CD4-positive, alpha-beta T cell treated with Interferon alpha-2 for 1 hour (primary cell): ENCODE data around the gene SEC22A.

Source experiments
- DNase-seq, 2 donors: peaks; one replicate each; pipeline ENCODE4 v3.0.0-alpha.2; 2020 to 2022

SEC22A gene

DNA sequence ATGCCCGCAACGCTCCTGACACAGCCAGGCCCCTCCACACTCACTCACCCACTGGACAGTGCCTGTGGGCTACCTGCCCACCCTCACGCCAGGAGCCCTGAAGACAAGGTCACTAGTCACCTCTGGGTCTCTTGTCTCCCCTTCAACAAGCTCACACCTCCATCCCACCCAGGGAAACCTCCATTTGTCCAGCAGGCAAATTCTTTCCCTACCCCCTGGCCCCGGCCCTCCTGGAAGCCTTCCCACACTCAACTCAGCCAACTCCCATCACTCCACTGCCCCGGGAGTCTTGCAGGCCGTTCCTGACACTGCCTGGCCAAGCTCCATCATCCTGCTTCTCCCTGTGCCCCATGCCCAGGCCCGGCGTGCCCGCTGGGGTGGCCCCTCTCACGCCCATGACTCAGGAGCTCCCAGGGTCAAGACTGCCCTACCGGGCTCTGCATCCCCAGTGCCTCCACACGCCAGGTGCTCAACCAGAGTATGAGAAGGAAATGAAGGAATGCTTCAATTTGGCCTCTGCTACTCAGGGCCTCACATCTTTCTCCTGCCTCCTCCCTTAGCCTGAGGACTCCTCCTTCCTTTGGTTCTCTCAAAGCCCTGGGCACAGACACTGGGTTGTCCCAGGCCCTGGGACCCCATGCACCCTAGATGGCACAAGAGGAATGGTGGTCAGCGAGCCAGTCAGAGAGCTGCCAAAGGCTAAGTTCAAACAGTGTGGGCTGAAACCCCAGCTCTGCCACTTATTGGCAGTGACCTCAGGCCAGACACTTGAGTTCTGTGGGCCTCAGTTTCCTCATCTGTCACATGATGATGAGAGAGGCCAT lies 88.6 kb downstream of the SEC22A start:
- DNase-seq: no peak

DNA sequence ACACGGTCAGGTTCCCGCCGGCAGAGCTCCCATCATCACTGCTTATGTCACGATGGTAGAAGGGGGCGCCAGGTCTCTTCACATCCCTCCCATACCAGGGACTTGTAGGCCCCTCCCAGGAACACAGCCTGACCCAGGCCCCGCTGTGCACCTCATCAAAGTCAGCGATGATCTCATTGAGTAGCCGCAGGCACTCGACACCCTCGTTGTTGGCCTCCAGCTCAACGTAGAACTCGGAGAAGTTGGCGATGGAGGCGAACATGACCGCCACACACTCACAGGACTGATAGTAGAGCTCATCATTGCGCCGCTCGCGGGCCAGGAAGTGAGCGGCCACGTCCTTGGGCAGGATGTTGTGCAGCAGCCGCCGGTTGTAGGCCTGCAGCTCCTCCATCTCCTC lies 89.2 kb downstream of the SEC22A start:
- DNase-seq: no peak

DNA sequence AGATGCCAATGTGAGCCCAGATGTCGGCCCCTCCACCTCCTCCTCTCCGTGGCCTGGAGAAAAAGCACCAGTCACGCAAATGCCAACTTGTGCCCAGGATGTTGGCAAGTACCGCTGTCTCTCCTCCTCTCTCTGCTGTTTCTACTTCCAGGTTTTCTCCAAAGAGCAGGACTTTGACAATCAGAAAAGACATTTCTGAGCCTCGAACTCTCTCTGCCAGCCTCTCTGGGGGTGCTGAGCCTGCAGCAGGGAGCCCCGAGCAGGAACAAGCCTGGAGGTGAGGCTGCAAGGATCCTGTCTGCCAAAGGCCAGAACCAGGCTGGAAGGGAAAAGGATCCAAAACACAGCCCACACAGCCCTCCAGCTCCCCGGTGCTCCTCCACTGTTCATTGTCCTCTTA lies 89.7 kb downstream of the SEC22A start:
- no peak for DNase-seq

DNA sequence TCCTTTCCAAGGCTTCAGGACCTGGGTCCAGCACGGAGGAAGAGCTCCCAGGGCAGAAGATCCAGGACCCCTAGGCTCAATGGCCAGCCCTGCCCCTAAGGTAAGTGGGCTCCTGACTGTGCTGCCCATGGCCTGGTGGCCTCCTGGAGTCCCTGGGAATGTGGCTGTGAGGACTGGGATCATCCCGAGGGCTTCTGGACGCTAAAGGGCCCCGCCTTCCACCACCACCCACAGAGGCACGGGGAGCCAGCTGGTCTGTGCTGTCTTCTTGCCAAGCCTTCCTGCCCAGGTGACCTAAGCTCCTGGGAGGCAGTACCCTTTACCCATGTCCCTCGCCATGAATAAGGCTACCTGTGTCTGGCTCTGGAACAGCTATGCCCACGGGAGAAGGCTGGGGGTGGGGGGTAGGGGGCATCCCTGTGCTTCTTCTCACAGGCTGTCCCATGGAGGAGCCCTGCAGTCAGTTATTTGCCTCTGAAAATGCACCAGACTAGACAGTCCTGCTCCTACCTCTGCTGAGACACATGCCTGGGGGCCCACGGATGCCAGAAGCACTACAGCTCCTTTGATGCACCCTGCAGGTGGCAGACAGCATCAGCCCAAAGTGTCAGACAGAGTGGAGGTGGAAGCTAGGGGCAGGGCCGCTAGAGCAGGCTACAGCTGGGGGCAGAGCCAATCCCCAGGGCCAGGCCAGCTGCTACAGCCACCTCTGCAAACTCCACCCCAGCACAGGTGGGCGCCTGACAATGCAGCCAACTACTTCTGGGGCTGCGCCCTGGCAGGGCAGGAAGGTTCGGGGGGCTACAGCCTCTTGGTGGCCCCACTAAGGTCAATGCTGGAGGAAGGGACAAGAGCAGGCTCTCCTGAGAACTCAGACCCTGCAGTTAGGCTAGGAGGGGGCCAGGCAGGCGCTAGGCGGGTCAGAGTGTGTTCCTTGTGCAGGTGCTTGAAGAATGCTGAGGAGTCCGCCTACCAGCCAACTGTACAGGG lies 90.9 kb downstream of the SEC22A start:
- DNase-seq: no peak

DNA sequence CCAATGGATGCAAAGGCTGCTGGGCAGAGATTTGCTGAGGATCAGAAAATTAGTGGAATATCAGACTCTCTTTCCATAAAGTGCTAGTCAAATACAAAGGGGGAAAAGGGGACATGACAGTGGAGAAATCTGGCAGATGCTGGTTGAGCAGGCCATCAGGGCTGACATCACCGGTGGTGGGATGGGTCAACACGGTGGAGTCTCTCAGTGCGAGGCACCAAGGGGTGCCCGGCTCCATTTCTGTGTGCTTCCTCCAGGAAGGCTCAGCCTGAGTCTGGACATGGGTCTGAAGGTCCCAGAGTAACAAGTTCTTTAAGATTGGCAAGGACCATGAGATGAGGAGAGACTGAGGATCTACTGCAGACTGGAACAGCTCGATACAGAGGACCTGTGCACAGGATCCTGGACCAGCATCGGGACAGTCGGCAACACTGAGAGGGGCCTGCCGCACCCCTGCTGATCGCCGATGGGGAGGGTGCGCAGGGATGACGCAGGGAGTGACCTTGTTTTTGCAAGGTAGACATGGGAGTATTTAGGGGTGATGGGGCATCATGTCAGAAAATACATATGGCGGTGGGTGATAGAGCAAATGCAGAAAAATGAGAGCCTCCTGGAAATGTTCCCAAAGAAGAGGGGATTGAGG lies 92.7 kb downstream of the SEC22A start:
- DNase-seq: no peak

DNA sequence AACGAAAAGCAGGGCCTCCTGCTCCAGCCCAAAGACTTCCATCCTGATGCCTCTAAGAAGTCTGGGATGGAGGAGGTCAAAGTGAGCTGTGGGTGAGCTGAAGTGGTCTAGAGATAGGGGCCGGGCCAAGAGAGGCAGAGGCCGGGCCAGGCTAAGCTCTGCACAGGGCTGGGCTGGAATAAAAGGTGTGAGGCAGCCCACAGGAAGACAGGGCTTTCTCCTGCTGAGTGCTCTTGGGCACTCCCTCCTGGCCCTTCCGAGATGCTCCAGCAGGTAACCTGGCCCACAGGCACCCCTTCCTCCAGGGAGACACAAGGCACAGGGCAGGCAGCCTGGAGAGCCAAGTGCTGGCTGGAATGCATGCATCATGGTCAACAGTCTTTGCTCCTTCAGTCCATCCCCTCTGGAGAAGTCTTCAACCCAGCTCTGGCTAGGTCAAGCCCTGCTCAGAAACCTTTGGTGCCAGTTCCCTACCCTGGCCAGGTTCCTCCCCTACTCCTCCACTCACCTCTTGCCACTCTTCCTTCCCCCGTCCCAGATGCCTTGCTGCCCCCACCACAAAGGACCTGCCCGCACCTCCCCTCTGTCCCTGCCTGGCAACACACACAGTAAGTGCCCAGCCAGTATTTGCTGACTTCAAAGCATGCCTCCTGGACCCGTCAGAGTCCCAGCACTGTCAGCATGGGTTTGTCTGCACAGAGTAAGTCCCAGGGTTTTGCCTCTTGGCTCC lies 93.6 kb downstream of the SEC22A start:
- DNase-seq: no peak

DNA sequence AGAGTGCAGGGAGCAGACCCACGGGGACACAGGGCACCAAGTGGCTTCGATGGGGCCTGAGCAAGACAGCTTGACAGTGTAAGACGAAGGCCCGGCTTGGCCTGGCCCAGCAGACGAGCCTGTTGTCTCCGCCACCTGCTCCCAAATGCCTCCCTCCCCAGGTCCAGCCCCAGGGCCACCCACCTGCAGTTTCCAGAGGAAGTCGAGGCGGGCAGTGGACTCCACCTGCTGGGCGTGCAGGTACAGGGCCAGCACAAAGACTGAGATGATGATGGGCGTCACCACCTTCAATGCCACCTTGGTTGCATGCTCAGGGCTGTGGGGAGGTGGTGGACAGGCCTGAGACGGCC lies 94.1 kb downstream of the SEC22A start:
- DNase-seq: no peak

DNA sequence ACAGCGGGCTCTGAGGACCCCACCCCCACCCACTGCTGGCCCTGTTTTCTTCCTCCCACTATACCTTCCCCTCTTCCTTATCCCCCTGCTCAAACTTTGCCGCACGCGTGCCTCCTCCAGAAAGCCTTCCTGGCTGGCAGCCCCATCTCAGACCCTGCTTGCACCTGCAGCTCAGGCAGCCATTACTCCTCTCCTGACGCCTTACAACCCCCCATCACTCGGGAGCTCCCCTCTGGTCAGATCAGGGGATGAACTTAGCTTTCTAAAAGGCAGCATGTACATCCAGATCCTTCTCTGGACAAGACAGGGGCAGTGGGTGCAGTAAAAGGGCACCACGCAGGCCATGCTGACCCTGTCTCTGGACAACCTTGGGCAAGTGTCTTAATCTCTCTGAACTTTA lies 94.5 kb downstream of the SEC22A start:
- no peak for DNase-seq

DNA sequence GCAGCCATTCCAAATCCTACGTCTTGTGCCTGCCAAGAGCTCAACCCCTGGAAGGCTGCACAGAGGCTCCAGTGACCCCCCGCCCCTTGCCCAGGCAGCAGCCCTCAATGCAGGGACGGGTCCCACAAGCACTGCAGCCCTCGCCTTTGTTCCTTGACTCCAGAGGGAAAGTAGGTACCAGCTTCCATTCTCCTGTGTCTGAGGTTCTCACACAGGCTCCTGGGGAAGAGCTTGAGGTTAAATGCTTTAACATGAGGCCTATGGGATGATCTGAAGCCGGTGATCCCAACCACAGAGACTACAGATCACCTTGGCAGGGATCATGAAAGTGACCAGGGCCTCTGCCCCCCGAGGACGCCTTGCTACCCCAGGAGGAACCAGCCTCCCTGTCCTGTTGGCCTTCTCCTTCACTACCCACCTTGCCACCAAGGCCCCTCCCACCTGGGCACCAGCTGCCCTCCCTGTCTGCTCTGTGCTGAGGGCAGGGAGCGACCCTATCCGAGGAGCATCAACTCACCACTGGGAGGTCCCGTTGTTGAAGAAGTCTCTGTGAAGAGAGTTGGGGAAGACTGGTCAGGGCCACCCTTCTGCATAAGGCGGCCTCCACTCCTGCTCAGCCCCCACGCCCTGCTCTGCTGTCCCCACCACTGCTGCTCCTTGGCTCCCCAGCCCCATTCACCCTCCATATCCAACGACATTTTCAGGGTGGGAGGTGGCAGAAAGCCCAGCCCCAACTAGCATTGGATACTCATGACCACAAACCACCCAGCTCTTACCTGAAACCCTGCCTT lies 95.3 kb downstream of the SEC22A start:
- no peak for DNase-seq

DNA sequence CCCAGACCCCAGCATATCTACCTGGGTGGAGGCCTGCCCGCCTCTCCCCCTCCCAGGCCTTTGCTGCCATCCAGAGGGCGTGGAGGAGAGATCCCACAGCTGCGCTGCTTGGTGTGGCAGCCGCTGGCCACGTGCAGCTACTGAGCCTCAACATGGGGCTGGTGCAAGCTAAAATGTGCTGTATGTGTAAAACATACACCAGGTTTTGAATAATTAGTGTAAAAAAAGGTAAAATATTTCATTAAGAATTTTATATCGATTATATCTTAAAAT lies 95.8 kb downstream of the SEC22A start:
- DNase-seq: no peak

DNA sequence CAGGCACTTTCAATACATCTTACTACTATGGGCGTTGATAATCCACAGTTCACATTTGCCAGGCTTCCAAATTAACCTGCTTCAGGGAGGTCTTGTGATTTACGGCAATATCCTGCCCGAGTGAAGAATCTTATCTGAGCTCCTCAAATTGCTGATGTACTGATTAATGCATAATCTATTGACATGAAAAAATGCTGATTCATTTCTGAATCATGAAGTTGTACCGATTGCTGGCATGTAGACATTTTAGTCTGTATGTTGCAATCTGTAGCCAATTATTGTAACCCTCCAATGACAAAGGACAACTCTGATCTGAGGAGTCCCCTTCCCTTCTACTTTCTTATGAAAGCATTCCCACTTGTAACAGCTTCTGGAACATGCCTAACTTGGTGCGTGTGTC lies 97.2 kb downstream of the SEC22A start:
- no peak for DNase-seq

DNA sequence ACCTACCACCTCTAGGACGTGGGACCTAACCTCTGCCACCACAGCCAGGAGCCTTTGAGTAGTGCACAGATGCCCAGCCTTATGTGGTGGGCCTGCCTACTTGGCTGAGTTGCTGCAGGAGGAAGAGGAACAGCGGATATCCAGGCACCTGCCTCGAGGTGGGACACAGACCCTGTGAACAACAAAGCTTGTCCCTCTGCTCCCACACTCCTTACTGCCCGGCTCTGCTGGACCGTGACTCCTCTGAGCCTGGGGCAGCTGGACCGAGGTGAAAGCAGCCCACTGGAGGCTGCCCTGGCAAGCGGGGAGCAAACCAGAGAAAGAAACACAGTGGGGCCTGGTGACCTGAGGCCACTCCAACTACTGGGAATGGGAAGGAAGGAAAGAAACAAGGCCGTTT lies 97.8 kb downstream of the SEC22A start:
- DNase-seq: no peak

DNA sequence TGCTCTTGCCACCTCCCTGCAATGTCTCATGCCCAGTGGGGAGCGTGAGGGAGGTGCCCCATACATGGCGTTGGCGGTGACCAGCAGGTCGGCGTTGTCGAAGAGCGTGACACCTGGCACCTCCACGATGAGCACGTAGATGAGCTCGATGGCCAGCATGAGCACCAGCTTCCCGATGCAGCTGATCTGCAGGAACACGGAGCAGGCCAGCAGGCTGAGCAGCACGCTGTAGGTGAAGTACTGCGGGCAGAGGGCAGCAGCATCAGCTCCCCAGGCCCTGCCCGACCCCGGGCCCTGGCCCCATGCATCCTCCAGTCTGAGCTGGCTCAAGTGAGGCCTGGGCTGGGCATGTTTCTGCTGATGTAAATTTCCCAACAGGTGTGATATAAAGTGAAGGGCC lies 98.3 kb downstream of the SEC22A start:
- no peak for DNase-seq

DNA sequence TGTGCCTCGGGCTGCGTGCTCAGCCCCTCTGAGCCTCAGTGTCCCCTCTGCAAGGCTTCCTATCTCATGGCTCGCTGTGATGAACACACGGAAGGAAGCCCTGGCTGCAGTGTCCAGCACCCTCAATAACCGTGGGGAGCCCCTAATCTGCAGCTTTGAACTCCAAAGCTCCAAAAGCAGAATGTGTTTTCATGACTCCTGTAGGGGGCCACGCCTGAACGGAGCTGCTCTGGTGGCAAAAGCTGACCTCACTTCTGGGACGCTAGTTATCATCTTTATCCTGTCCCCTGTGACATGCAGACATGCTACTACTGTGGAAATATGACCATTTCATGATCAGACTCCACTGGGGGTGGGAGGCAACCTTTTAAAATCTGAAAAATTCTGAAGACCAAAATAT lies 98.8 kb downstream of the SEC22A start:
- DNase-seq: no peak

DNA sequence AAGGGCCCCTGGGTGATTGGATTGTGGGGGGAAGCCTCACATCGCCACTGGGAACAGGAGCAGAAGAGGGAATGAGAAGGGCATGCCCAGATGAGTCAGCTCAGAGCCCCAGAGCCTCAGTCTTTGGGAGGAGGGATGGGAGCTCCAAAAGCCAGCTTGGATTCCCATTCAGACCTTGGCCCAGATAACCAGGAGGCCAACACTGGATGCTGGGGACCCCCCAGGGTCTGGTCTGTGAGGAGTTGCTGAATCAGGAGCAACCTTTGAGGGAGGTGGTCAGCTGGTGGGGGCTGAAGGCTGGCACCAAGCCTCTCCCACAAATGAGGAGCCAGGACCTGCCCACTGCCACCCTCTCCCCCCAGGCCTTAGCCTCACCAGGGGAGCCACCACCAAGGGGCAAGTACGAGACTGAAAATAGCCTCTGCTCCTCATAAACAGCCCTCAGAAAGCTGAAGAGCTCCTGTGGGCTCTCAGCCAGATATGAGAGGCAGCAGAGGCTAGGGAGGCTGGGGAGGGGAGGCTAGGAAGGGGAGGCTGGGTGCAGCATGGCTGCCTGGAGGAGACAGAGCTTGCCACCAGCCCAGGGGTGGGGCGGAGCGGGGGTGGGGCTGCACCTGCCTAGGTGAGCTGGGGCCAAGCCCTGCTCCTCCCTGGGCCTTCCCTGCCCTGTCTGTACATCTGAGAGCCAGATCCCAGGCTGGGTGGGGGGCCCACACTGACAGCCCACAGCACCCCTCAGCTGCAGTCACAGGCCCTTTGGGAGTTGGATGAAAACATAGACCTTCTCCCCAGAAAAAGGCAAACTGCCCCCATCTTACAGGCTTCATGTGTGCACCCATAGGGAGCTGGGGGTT lies 99.8 kb downstream of the SEC22A start:
- no peak for DNase-seq

DNA sequence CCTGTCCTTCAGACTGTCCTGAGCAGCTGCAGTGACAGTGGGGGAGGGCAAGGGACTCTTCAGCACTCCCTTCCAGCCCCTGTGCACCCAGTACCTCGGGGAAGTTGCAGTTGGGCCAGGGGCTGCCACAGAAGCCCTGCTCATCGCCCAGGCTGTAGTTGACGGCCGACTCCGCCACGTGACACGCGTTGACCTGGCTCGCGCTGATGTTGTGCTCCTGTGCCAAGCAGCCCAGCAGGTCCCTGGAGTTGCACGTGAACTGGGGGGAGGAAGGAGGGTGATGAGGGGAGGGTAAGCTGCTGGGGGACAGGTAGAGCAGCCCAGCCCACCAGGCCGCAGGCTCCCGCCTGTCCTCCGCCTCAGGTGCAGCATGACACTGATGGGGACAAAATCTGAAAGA lies 101.2 kb downstream of the SEC22A start:
- no peak for DNase-seq

DNA sequence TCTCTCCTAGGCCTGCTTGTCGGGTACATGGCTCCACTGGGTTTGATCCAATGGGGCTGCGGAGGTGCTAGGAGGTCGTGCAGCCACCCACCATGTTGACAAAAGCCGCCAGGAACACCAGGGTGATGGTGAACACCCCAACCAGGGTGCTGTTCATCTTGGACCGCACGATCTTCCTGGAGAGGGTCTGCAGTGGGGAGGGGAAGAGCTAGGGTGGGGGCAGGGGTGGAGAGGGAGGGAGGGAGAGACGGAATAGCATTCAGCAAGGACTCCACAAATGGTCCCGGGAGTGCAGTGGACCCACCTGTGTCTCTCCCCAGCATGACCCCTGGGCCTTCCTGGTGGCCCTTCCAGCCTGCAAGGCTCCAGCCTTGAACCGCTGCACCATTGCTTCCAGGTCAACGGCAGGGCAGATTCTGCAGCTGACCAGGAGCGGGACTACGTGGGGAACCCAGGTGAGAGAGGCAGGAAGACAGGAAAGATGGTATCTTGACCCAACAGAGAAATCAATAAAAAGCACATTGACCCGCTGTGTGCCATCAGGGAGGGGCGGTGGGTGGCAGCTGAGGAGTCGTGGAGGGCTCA lies 102.3 kb downstream of the SEC22A start:
- no peak for DNase-seq

DNA sequence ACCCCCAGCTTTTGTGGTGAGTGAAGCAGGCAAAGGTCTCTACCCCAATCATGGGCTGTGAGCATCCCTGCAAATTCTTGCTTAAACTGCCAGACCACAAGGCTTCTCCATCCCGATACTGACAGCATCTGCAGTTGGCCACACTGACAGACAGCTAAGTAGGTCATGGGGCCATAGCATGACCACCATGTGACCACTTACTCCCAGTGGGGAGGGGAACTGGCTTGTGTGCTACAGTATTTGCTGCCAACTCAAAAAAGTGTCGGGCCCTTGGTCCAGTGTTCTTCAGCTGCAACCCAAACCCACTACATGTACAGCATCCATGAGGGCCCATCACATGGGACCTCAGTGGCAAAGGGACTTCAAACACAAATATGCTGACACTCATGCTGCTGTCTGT lies 103.4 kb downstream of the SEC22A start:
- DNase-seq: no peak

DNA sequence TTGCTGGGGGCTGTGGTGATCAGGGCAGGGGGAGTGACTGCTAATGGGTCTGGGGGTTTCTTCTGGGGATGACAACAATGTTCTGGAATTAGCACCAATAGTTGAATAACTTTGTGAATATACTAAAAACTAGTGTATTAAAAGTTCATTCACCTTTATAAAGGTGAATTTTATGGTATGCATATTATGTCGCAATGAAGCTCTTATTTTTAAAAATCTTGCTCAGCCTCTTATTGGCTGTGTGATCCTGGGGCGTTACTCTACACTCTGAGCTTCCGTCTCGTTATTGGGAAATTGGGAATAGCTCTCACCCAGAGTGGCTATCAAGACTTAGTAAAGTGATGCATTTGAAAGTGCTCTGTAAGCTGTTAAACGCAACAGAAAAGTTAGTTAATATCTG lies 105.3 kb downstream of the SEC22A start:
- no peak for DNase-seq

DNA sequence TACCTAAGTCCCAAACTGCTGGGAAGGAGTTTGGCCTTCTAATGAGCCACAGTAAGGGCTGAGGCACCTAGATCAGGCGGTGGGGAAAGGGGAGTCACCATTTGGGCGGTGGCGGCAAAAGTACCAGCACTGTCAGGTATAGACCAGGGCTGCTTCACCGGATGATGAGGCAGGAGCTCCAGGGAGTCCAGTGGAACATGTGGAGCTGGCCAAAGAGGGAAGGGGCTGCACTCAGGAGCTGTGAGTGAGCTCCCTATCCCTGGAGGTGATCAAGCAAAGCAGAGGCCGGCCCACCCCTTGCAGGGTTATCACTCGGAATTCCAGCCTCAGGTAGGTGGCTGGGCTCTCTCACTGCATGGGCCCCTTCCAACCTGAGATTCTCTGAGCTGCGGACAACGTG lies 108.4 kb downstream of the SEC22A start:
- DNase-seq: no peak

DNA sequence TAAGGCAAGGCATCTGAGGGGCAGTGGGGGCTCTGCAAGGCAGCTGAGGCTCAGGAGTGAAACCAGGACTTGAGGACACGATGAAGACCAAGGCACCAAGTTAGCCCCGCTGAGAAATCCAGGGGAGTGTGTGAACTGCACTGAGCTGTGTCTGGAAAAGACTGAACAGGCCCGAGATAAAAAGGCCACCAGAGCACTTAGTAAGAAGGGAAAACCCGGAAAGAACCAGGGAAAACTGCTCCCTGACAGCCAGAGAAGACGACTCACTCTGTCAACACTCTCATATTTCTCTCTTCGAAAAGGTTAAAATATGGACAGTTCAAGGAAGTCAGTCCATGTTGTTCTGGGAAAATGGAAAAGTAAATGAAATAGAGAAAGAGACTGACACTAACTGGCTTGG lies 109.0 kb downstream of the SEC22A start:
- no peak for DNase-seq
